Stimulated activated CD4-positive, alpha-beta T cell treated with anti-CD3 and anti-CD28 coated beads, Interleukin-2, amount 100 ng/mL, for 24 hours (primary cell): ENCODE measurements around the gene MBD3.
"Not testable (repeated sequence)": the region's sequence is repeated elsewhere in the genome, so short reads cannot be mapped to it uniquely, and the experiment has no call there.

Experiments used
- DNase-seq, 2 donors: peaks; one replicate each; pipeline ENCODE4 v3.0.0-alpha.2; 2020

MBD3 gene

GRCh38 chr19:1533510-1534150, 59.0 kb downstream of the MBD3 start:
- DNase-seq: no peak

- DNase-seq: no peak
Observed at GRCh38 chr19:1532003-1532402, 60.7 kb downstream of the MBD3 start.

GRCh38 chr19:1531587-1531986, 61.1 kb downstream of the MBD3 start:
- DNase-seq: no peak

GRCh38 chr19:1530856-1531255, 61.8 kb downstream of the MBD3 start:
- not testable (repeated sequence) for DNase-seq

GRCh38 chr19:1529430-1529816, 63.2 kb downstream of the MBD3 start:
- no peak for DNase-seq

GRCh38 chr19:1528596-1529429, 63.9 kb downstream of the MBD3 start:
- no peak for DNase-seq

- DNase-seq: no peak
Observed at GRCh38 chr19:1527650-1528309, 64.9 kb downstream of the MBD3 start.

- DNase-seq: no peak
Observed at GRCh38 chr19:1526979-1527649, 65.6 kb downstream of the MBD3 start.

GRCh38 chr19:1526066-1526778, 66.4 kb downstream of the MBD3 start:
- DNase-seq: no peak

GRCh38 chr19:1525343-1525742, 67.3 kb downstream of the MBD3 start:
- DNase-seq: no peak

- DNase-seq: no peak
Observed at GRCh38 chr19:1524972-1525325, 67.7 kb downstream of the MBD3 start.

GRCh38 chr19:1524287-1524971, 68.2 kb downstream of the MBD3 start:
- no peak for DNase-seq
